ENCODE measurements around the gene RBBP8. TPM values are rescaled to one million over a fixed set of nuclear protein-coding genes. Genes with fewer than 3 reads are reported as not detected.

RBBP8 gene
- total RNA-seq, 1 donor from 2014 or later, result 13.6 TPM

DNA sequence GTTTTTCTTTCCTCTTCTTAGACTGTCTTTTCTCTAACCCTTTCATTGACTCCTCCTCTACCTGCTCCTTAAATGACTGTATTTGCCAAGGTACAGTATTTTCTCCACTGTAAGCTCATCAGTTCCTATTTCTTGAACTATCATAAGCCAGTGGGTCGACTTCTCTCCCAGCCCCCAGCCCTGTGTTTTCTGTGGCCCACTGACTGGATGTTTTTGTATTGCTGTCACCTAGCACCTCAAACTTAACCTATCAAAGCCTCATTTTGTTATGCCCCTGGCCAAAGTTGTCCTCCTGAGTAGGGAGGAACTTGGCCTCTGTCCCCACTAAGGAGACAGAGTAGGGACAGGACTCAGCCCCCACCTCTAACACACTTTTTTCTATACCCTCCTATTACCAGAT, 136.8 kb downstream of the RBBP8 start:
- TF ChIP-seq, protein P1, sequence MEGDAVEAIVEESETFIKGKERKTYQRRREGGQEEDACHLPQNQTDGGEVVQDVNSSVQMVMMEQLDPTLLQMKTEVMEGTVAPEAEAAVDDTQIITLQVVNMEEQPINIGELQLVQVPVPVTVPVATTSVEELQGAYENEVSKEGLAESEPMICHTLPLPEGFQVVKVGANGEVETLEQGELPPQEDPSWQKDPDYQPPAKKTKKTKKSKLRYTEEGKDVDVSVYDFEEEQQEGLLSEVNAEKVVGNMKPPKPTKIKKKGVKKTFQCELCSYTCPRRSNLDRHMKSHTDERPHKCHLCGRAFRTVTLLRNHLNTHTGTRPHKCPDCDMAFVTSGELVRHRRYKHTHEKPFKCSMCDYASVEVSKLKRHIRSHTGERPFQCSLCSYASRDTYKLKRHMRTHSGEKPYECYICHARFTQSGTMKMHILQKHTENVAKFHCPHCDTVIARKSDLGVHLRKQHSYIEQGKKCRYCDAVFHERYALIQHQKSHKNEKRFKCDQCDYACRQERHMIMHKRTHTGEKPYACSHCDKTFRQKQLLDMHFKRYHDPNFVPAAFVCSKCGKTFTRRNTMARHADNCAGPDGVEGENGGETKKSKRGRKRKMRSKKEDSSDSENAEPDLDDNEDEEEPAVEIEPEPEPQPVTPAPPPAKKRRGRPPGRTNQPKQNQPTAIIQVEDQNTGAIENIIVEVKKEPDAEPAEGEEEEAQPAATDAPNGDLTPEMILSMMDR (IDR thresholded peaks at IDR 0.05; ENCODE audit: partially characterized antibody, unreplicated experiment), result no peak
- Mint-ChIP-seq H3K9me3 (ENCODE audit: unreplicated experiment) (peaks cover 7% of the 10 kb centered on the region), H3K36me3 (ENCODE audit: unreplicated experiment) (no peaks in the 10 kb centered on the region), H3K4me3 (ENCODE audit: unreplicated experiment) (no peak overlapping the region), H3K27ac (ENCODE audit: unreplicated experiment) (no peak overlapping the region), H3K27me3 (ENCODE audit: unreplicated experiment) (peaks cover 9% of the 10 kb centered on the region), H3K4me1 (ENCODE audit: low read depth, unreplicated experiment) (peaks cover 15% of the 10 kb centered on the region)
- DNase-seq, result no peak

DNA sequence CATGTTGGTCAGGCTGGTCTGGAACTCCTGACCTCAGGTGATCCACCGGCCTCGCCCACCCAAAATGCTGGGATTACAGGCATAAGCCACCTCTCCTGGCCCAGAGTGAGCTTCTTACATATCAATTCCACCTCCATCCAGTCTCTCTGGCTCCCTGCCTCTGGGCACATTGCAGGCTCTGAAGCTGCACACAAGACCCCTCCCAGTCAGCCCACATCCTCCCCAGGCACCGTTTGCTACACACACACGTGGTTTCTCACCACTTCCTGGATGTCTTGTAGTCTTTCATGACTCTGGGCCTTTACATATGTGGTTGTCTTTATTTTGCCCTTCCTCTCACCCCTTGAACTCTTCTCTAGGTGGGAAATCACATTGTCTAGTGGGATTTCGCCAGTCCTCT, 138.2 kb downstream of the RBBP8 start:
- DNase-seq, result no peak
- H3K27me3 Mint-ChIP-seq (ENCODE audit: unreplicated experiment), result peaks cover 9% of the 10 kb centered on the region
- H3K4me3 Mint-ChIP-seq (ENCODE audit: unreplicated experiment), result no peak overlapping the region
- TF ChIP-seq, protein P1 (IDR thresholded peaks at IDR 0.05; ENCODE audit: partially characterized antibody, unreplicated experiment), result no peak
- H3K9me3 Mint-ChIP-seq (ENCODE audit: unreplicated experiment), result peaks cover 7% of the 10 kb centered on the region
- H3K4me1 Mint-ChIP-seq (ENCODE audit: low read depth, unreplicated experiment), result peaks cover 11% of the 10 kb centered on the region
- H3K27ac Mint-ChIP-seq (ENCODE audit: unreplicated experiment), result no peak overlapping the region
- H3K36me3 Mint-ChIP-seq (ENCODE audit: unreplicated experiment), result no peaks in the 10 kb centered on the region

DNA sequence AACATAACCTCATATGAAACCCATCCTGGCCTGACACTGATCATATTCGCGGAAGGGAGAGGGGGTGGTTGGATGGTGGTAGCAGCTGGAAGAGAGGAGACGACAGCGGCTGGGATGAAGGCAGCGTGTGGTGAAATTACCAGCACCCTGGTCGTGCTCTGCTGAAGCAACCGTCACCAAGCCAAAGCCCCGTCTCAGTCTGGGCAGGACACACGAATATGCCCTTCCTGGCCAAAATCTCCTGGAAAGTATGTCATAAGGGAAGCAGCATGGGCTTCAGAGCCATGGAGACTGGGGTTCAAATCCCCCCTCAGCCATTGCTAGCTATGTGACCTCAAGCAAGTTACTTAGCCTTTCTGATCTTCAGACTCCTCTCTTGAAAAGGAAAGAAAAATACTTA, 139.0 kb downstream of the RBBP8 start:
- Mint-ChIP-seq H3K27ac (ENCODE audit: unreplicated experiment) (no peak overlapping the region), H3K4me1 (ENCODE audit: low read depth, unreplicated experiment) (peaks cover 6% of the 10 kb centered on the region), H3K4me3 (ENCODE audit: unreplicated experiment) (no peak overlapping the region), H3K9me3 (ENCODE audit: unreplicated experiment) (peaks cover 5% of the 10 kb centered on the region), H3K36me3 (ENCODE audit: unreplicated experiment) (no peaks in the 10 kb centered on the region), H3K27me3 (ENCODE audit: unreplicated experiment) (peaks cover 6% of the 10 kb centered on the region)
- TF ChIP-seq, protein P1 (IDR thresholded peaks at IDR 0.05; ENCODE audit: partially characterized antibody, unreplicated experiment), result no peak
- no peak for DNase-seq

DNA sequence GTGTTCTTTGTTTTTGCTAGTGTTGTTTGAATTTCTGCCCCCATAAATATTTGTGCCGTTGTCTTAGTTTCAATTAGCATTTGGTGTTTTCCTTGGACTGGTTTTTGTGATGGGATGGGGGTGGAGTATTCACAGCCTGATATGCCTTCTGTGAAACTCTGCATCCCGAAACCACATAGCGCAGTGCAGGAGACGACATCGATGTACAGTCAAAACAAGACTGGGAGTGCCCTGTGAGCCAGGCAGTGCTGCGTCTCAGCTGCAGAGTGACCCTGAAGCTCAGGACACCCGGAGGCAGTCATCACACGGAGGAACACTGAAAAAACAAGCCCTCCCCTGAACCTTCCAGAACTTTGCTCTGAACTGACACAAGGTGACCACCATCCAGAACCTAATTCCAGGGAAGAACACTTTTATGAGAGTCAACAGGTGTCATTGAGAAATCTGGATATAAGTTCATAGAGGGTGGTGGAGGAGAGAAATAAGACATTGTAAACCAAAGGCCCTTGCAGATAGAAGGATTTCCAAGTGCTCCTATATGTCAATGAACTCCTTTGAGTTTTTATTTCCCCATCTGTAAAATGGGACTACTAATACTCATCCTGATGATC, 141.0 kb downstream of the RBBP8 start:
- Mint-ChIP-seq H3K4me3 (ENCODE audit: unreplicated experiment) (no peak overlapping the region), H3K9me3 (ENCODE audit: unreplicated experiment) (peaks cover 5% of the 10 kb centered on the region), H3K4me1 (ENCODE audit: low read depth, unreplicated experiment) (no peaks in the 10 kb centered on the region), H3K36me3 (ENCODE audit: unreplicated experiment) (no peaks in the 10 kb centered on the region), H3K27me3 (ENCODE audit: unreplicated experiment) (peaks cover 6% of the 10 kb centered on the region), H3K27ac (ENCODE audit: unreplicated experiment) (no peak overlapping the region)
- DNase-seq, result no peak
- TF ChIP-seq, protein P1 (IDR thresholded peaks at IDR 0.05; ENCODE audit: partially characterized antibody, unreplicated experiment), result no peak

Other genes starting within 250 kb of the RBBP8 start
- 3.1 TPM for gene CABLES1, start 202.2 kb downstream of the RBBP8 start, total RNA-seq (ENCODE audit: unreplicated experiment)